Activated CD8-positive, alpha-beta T cell treated with anti-CD3 and anti-CD28 coated beads for 36 hours (primary cell): ENCODE measurements around the gene PJA1. TPM values are rescaled to one million over a fixed set of nuclear protein-coding genes. Genes with fewer than 3 reads are reported as not detected.

ENCODE experiments used
- ATAC-seq: fragments of 200-7000 bp; cut with Tn5 transposase; one replicate; pipeline ENCODE4 v1.10.0; 2021; ENCODE audit warnings: mild to moderate bottlenecking, moderate library complexity
- CTCF ChIA-PET: fragments of 350-600 bp; sonication (Branson Sonifier 250); formaldehyde crosslinking; loops from one replicate; lab custom pipeline; 2021; ENCODE audit warnings: antibody characterized with exemption; lab: Charles Lee
- POLR2A ChIA-PET: fragments of 350-600 bp; sonication (Branson Sonifier 250); formaldehyde crosslinking; loops from one replicate; lab custom pipeline; 2021; ENCODE audit warnings: antibody characterized with exemption; lab: Charles Lee
- DNase-seq: peaks from one replicate; pipeline ENCODE4 v3.0.0-alpha.2; 2020
- H3K27ac Mint-ChIP-seq: one replicate; pipeline ENCODE4 v1.8.0; 2021; ENCODE audit warnings: mild to moderate bottlenecking, mixed read lengths
- H3K27me3 Mint-ChIP-seq: one replicate; pipeline ENCODE4 v1.8.0; 2021; ENCODE audit warnings: mixed read lengths
- H3K36me3 Mint-ChIP-seq: one replicate; pipeline ENCODE4 v1.8.0; 2021; ENCODE audit warnings: low read depth, mixed read lengths
- H3K4me1 Mint-ChIP-seq: one replicate; pipeline ENCODE4 v1.8.0; 2021; ENCODE audit warnings: low read depth, mixed read lengths
- H3K4me3 Mint-ChIP-seq: one replicate; pipeline ENCODE4 v1.8.0; 2021; ENCODE audit warnings: mild to moderate bottlenecking, moderate library complexity, mixed read lengths
- H3K9me3 Mint-ChIP-seq: one replicate; pipeline ENCODE4 v1.8.0; 2021; ENCODE audit warnings: mixed read lengths
- CTCF ChIP-seq: fragments of 200-600 bp; IDR thresholded peaks from one replicate; pipeline ENCODE4 v1.8.0; 2022; ENCODE audit warnings: antibody characterized with exemption, mild to moderate bottlenecking
- intact Hi-C: fragments of 100-400 bp; cut with micrococcal nuclease; formaldehyde crosslinking; loops from one replicate; pipeline ENCODE4 v1.10.0; 2022
- total RNA-seq, 2 experiments: library from RNA; stranded (reverse); gene quantifications; one replicate each; pipeline ENCODE4 v1.2.3, GENCODE V29; 2021

PJA1 gene
- total RNA-seq, 2 experiments from 2014 or later = 21.0 to 22.6 TPM

- DNase-seq (no peak), ATAC-seq (no peak)
- no peak for TF ChIP-seq CTCF
- ChIA-PET CTCF (no interaction called here), POLR2A (no interaction called here)
- Mint-ChIP-seq H3K27ac (no peak overlapping the region), H3K4me1 (peaks cover 5% of the 10 kb centered on the region), H3K4me3 (no peak overlapping the region), H3K27me3 (peaks cover 2% of the 10 kb centered on the region), H3K9me3 (no peaks in the 10 kb centered on the region), H3K36me3 (no peaks in the 10 kb centered on the region)
- intact Hi-C loops = no loop called here
Observed at GRCh38 chrX:69155786-69156520, 9.3 kb downstream of the PJA1 start.

GRCh38 chrX:69154051-69154450, 11.2 kb downstream of the PJA1 start:
- no peak overlapping the region for H3K4me3 Mint-ChIP-seq
- ATAC-seq = no peak
- POLR2A ChIA-PET = no interaction called here

GRCh38 chrX:69153060-69153730, 12.1 kb downstream of the PJA1 start:
- no peak for TF ChIP-seq CTCF
- no peak for DNase-seq
- intact Hi-C loops = no loop called here
- no peak for ATAC-seq
- POLR2A ChIA-PET = no interaction called here
- Mint-ChIP-seq H3K4me1 (no peaks in the 10 kb centered on the region), H3K27me3 (peaks cover 2% of the 10 kb centered on the region), H3K36me3 (no peaks in the 10 kb centered on the region), H3K9me3 (no peaks in the 10 kb centered on the region), H3K27ac (no peak overlapping the region), H3K4me3 (no peak overlapping the region)
- CTCF ChIA-PET = no interaction called here

More at GRCh38 chrX:69154051-69154450, 11.2 kb downstream of the PJA1 start:
- intact Hi-C loops = no loop called here
- no peak for TF ChIP-seq CTCF
- no peaks in the 10 kb centered on the region for H3K36me3 Mint-ChIP-seq
- no peak for DNase-seq
- CTCF ChIA-PET = no interaction called here
- H3K9me3 Mint-ChIP-seq = no peaks in the 10 kb centered on the region
- H3K27me3 Mint-ChIP-seq = peaks cover 2% of the 10 kb centered on the region
- H3K27ac Mint-ChIP-seq = no peak overlapping the region
- no peaks in the 10 kb centered on the region for H3K4me1 Mint-ChIP-seq

GRCh38 chrX:69152417-69152841, 12.8 kb downstream of the PJA1 start:
- Mint-ChIP-seq H3K36me3 (no peaks in the 10 kb centered on the region), H3K27me3 (peaks cover 2% of the 10 kb centered on the region), H3K27ac (no peak overlapping the region), H3K4me3 (no peak overlapping the region), H3K9me3 (no peaks in the 10 kb centered on the region), H3K4me1 (no peaks in the 10 kb centered on the region)
- CTCF ChIA-PET = no interaction called here
- intact Hi-C loops = no loop called here
- ATAC-seq = no peak
- no peak for DNase-seq
- POLR2A ChIA-PET = no interaction called here
- TF ChIP-seq CTCF = no peak

- intact Hi-C loops = no loop called here
- no peak overlapping the region for H3K27ac Mint-ChIP-seq
- H3K36me3 Mint-ChIP-seq = no peaks in the 10 kb centered on the region
- ChIA-PET POLR2A (no interaction called here), CTCF (no interaction called here)
- H3K27me3 Mint-ChIP-seq = peaks cover 2% of the 10 kb centered on the region
- H3K9me3 Mint-ChIP-seq = no peaks in the 10 kb centered on the region
- DNase-seq (no peak), ATAC-seq (no peak)
- H3K4me3 Mint-ChIP-seq = no peak overlapping the region
- no peak for TF ChIP-seq CTCF
- H3K4me1 Mint-ChIP-seq = no peaks in the 10 kb centered on the region
Observed at GRCh38 chrX:69151866-69152284, 13.4 kb downstream of the PJA1 start.
